HepG2 (cell line): ENCODE measurements around the gene ELP1. TPM values are rescaled to one million over a fixed set of nuclear protein-coding genes. Genes with fewer than 3 reads are reported as not detected.

Experiments
- ELF3 ChIP-seq: IDR thresholded peaks from 2 replicates; pipeline ENCODE4 v1.6.1; 2016; ENCODE audit warnings: missing genetic modification reagents, missing compliant biosample characterization
- EZH2 ChIP-seq: conservative IDR thresholded peaks from 2 replicates; pipeline ENCODE4 v1.6.1; 2012; ENCODE audit warnings: mild to moderate bottlenecking, low read depth, low read length, moderate library complexity
- GATAD2A ChIP-seq: IDR thresholded peaks from 2 replicates; pipeline ENCODE4 v1.6.1; 2016
- MXD4 ChIP-seq: IDR thresholded peaks from 2 replicates; pipeline ENCODE4 v1.6.1; 2016; ENCODE audit warnings: mild to moderate bottlenecking, missing biosample characterization, missing genetic modification reagents
- NCOA1 ChIP-seq: sonication (generic); formaldehyde crosslinking; IDR thresholded peaks from 2 replicates; pipeline ENCODE4 v1.9.0; 2021; ENCODE audit warnings: missing genetic modification reagents
- PHF21A ChIP-seq: sonication (generic); formaldehyde crosslinking; IDR thresholded peaks from 2 replicates; pipeline ENCODE4 v1.5.0; 2020; ENCODE audit warnings: mild to moderate bottlenecking, missing genetic modification reagents
- SMAD9 ChIP-seq: sonication (generic); formaldehyde crosslinking; IDR thresholded peaks from 2 replicates; pipeline ENCODE4 v1.5.1; 2020; ENCODE audit warnings: mild to moderate bottlenecking, missing genetic modification reagents
- U2AF2 ChIP-seq: fragments of 200-400 bp; formaldehyde crosslinking; IDR thresholded peaks from 2 replicates; pipeline ENCODE4 v1.6.1; 2017; ENCODE audit warnings: low read depth, mild to moderate bottlenecking, low read length
- ZBTB3 ChIP-seq: sonication (generic); formaldehyde crosslinking; IDR thresholded peaks from 2 replicates; pipeline ENCODE4 v1.4.0; 2020; ENCODE audit warnings: low read depth, mild to moderate bottlenecking, moderate library complexity, missing genetic modification reagents, borderline replicate concordance
- ZFX ChIP-seq: sonication (generic); formaldehyde crosslinking; IDR thresholded peaks from 2 replicates; pipeline ENCODE4 v1.4.0; 2020; ENCODE audit warnings: mild to moderate bottlenecking, low read depth, missing genetic modification reagents, moderate library complexity
- ZNF256 ChIP-seq: sonication (generic); formaldehyde crosslinking; conservative IDR thresholded peaks from 2 replicates; pipeline ENCODE4 v1.4.0; 2020; ENCODE audit warnings: missing genetic modification reagents
- ZNF383 ChIP-seq: sonication (generic); formaldehyde crosslinking; IDR thresholded peaks from 2 replicates; pipeline ENCODE4 v1.4.0; 2020; ENCODE audit warnings: missing genetic modification reagents, mild to moderate bottlenecking, borderline replicate concordance
- ZNF441 ChIP-seq: sonication (generic); formaldehyde crosslinking; IDR thresholded peaks from 2 replicates; pipeline ENCODE4 v1.7.0; 2021; ENCODE audit warnings: missing genetic modification reagents, borderline replicate concordance
- ZNF446 ChIP-seq: sonication (generic); formaldehyde crosslinking; IDR thresholded peaks from 2 replicates; pipeline ENCODE4 v1.5.0; 2020; ENCODE audit warnings: mild to moderate bottlenecking, missing genetic modification reagents
- ZNF550 ChIP-seq: sonication (generic); formaldehyde crosslinking; IDR thresholded peaks from 2 replicates; pipeline ENCODE4 v1.4.0; 2020; ENCODE audit warnings: mild to moderate bottlenecking, missing genetic modification reagents, borderline replicate concordance
- ZSCAN29 ChIP-seq: sonication (generic); formaldehyde crosslinking; conservative IDR thresholded peaks from 2 replicates; pipeline ENCODE4 v1.4.0; 2020; ENCODE audit warnings: mild to moderate bottlenecking, missing genetic modification reagents
- polyA plus RNA-seq, 8 experiments: library from polyadenylated mRNA; depleted of rRNA in 3 of 8; stranded (reverse) in 7 of 8; unstranded in 1 of 8; fragments of >200 nt; fragmentation: Illumina TruSeq in 4 of 8; extraction: Trizol in 4 of 8; gene quantifications; 2 replicates each; pipeline versions ENCODE4 v1.2.1 to v1.2.3, GENCODE V29; 2011 to 2016; ENCODE audit warnings: low read depth in 4 of 8, missing spikeins in 1 of 8, mixed read lengths in 1 of 8; ENCODE audit not compliant: insufficient read depth in 1 of 8
- total RNA-seq, 5 experiments: library from RNA; depleted of rRNA; stranded (reverse); fragments of >200 nt; fragmentation: Illumina TruSeq; extraction: Trizol; gene quantifications; 2 replicates each; pipeline ENCODE4 v1.2.3, GENCODE V29; 2016; ENCODE audit warnings: low read depth in 1 of 5
- TF ChIP-seq, protein P1 (sequence below): sonication (generic); formaldehyde crosslinking; IDR thresholded peaks from 2 replicates; pipeline ENCODE4 v1.9.0; 2022; ENCODE audit warnings: low read depth, missing genetic modification reagents
- TF ChIP-seq, protein P2 (sequence below): sonication (generic); formaldehyde crosslinking; IDR thresholded peaks from 2 replicates; pipeline ENCODE4 v1.4.0; 2020; ENCODE audit warnings: missing genetic modification reagents, borderline replicate concordance
- TF ChIP-seq, protein P3 (sequence below): sonication (generic); formaldehyde crosslinking; conservative IDR thresholded peaks from 2 replicates; pipeline ENCODE4 v1.4.0; 2020; ENCODE audit warnings: mild to moderate bottlenecking, missing genetic modification reagents, moderate library complexity
- TF ChIP-seq, protein P4 (sequence below): sonication (generic); formaldehyde crosslinking; IDR thresholded peaks from 2 replicates; pipeline ENCODE4 v1.4.0; 2020; ENCODE audit warnings: mild to moderate bottlenecking, missing genetic modification reagents

ELP1 gene
- total and polyA plus RNA-seq, 2 of the 13 experiments (the other 11 are each of a cell fraction or from before 2014, with no cell fraction given), result 157 to 275 TPM

DNA sequence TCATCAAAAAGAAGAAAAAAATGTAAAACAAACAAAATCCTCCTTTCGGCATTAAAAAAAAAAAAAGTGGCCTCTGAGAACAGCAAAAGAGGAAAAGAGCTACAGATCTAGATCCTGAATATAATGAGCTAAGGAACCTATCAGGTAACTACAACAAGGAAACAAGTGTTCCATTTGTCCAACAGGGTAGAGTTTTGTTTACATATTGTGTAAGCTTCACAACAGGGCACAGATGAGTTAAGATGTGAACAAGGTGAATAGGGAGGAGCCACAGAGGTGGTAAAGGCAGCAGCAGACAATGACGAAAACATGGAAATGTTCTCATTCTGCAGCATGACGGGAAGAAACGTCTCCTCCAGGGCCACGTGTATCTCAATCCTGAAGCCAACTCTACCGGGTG is 14.4 kb downstream of the ELP1 start (continued):
- TF ChIP-seq ZSCAN29 (CRISPR knock-in tag), result no peak
- TF ChIP-seq GATAD2A (CRISPR knock-in tag), result peak; percentile 74
- no peak for TF ChIP-seq SMAD9 (CRISPR knock-in tag)
- no peak for TF ChIP-seq PHF21A (CRISPR knock-in tag)
- TF ChIP-seq ZNF383, result no peak
- TF ChIP-seq U2AF2, result no peak
- TF ChIP-seq, protein P1, sequence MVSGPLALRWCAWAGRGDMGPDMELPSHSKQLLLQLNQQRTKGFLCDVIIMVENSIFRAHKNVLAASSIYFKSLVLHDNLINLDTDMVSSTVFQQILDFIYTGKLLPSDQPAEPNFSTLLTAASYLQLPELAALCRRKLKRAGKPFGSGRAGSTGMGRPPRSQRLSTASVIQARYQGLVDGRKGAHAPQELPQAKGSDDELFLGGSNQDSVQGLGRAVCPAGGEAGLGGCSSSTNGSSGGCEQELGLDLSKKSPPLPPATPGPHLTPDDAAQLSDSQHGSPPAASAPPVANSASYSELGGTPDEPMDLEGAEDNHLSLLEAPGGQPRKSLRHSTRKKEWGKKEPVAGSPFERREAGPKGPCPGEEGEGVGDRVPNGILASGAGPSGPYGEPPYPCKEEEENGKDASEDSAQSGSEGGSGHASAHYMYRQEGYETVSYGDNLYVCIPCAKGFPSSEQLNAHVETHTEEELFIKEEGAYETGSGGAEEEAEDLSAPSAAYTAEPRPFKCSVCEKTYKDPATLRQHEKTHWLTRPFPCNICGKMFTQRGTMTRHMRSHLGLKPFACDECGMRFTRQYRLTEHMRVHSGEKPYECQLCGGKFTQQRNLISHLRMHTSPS, result no peak
- no peak for TF ChIP-seq ZNF256 (CRISPR knock-in tag)
- TF ChIP-seq ZNF446 (CRISPR knock-in tag), result no peak
- no peak for TF ChIP-seq ZBTB3
- TF ChIP-seq ZNF441, result no peak
- TF ChIP-seq ELF3, result peak; percentile 93
- no peak for TF ChIP-seq MXD4 (CRISPR knock-in tag)
- TF ChIP-seq, protein P2, sequence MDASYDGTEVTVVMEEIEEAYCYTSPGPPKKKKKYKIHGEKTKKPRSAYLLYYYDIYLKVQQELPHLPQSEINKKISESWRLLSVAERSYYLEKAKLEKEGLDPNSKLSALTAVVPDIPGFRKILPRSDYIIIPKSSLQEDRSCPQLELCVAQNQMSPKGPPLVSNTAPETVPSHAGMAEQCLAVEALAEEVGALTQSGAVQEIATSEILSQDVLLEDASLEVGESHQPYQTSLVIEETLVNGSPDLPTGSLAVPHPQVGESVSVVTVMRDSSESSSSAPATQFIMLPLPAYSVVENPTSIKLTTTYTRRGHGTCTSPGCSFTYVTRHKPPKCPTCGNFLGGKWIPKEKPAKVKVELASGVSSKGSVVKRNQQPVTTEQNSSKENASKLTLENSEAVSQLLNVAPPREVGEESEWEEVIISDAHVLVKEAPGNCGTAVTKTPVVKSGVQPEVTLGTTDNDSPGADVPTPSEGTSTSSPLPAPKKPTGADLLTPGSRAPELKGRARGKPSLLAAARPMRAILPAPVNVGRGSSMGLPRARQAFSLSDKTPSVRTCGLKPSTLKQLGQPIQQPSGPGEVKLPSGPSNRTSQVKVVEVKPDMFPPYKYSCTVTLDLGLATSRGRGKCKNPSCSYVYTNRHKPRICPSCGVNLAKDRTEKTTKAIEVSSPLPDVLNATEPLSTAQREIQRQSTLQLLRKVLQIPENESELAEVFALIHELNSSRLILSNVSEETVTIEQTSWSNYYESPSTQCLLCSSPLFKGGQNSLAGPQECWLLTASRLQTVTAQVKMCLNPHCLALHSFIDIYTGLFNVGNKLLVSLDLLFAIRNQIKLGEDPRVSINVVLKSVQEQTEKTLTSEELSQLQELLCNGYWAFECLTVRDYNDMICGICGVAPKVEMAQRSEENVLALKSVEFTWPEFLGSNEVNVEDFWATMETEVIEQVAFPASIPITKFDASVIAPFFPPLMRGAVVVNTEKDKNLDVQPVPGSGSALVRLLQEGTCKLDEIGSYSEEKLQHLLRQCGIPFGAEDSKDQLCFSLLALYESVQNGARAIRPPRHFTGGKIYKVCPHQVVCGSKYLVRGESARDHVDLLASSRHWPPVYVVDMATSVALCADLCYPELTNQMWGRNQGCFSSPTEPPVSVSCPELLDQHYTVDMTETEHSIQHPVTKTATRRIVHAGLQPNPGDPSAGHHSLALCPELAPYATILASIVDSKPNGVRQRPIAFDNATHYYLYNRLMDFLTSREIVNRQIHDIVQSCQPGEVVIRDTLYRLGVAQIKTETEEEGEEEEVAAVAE (CRISPR knock-in tag), result 0 out of 2 replicates have a peak, but pooled peaks have one; percentile 42
- TF ChIP-seq, protein P3, sequence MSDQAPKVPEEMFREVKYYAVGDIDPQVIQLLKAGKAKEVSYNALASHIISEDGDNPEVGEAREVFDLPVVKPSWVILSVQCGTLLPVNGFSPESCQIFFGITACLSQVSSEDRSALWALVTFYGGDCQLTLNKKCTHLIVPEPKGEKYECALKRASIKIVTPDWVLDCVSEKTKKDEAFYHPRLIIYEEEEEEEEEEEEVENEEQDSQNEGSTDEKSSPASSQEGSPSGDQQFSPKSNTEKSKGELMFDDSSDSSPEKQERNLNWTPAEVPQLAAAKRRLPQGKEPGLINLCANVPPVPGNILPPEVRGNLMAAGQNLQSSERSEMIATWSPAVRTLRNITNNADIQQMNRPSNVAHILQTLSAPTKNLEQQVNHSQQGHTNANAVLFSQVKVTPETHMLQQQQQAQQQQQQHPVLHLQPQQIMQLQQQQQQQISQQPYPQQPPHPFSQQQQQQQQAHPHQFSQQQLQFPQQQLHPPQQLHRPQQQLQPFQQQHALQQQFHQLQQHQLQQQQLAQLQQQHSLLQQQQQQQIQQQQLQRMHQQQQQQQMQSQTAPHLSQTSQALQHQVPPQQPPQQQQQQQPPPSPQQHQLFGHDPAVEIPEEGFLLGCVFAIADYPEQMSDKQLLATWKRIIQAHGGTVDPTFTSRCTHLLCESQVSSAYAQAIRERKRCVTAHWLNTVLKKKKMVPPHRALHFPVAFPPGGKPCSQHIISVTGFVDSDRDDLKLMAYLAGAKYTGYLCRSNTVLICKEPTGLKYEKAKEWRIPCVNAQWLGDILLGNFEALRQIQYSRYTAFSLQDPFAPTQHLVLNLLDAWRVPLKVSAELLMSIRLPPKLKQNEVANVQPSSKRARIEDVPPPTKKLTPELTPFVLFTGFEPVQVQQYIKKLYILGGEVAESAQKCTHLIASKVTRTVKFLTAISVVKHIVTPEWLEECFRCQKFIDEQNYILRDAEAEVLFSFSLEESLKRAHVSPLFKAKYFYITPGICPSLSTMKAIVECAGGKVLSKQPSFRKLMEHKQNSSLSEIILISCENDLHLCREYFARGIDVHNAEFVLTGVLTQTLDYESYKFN (CRISPR knock-in tag), result 0 out of 2 replicates have a peak, but pooled peaks have one; percentile 15
- no peak for TF ChIP-seq NCOA1
- no peak for TF ChIP-seq ZFX (CRISPR knock-in tag)
- TF ChIP-seq ZNF550 (CRISPR knock-in tag), result no peak
- TF ChIP-seq, protein P4, sequence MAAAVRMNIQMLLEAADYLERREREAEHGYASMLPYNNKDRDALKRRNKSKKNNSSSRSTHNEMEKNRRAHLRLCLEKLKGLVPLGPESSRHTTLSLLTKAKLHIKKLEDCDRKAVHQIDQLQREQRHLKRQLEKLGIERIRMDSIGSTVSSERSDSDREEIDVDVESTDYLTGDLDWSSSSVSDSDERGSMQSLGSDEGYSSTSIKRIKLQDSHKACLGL (CRISPR knock-in tag), result no peak
- TF ChIP-seq EZH2, result no peak
